OCI-M2 (cell line): ENCODE results near the gene FHIT.

Experiments
- DNase-seq: peaks from one replicate; lab custom pipeline; 2025; ENCODE audit not compliant: unreplicated experiment; lab: John Stamatoyannopoulos, UW

Gene FHIT

GRCh38 chr3:59710554-59710953 is 1540.7 kb downstream of the FHIT start:
- no peak for DNase-seq

- no peak for DNase-seq
Measured at GRCh38 chr3:59709702-59710553, 1541.3 kb downstream of the FHIT start.

- DNase-seq = no peak
Measured at GRCh38 chr3:59708202-59708601, 1543.0 kb downstream of the FHIT start.

GRCh38 chr3:59704292-59704691 is 1547.0 kb downstream of the FHIT start:
- DNase-seq = no peak

- DNase-seq = no peak
Measured at GRCh38 chr3:59699648-59700320, 1551.5 kb downstream of the FHIT start.
